ENCODE measurements around the gene MC4R. TPM values are rescaled to one million over a fixed set of nuclear protein-coding genes. Genes with fewer than 3 reads are reported as not detected.

Gene MC4R
- total RNA-seq, 2 donors from 2014 or later, result not detected

GRCh38 chr18:60358516-60358915 is 14.1 kb downstream of the MC4R start:
- Histone ChIP-seq H3K9ac (ENCODE audit: extremely low read depth, low read length, poor library complexity, severe bottlenecking) (no peak overlapping the region), H3K4me3 (ENCODE audit: low read length) (no peak overlapping the region), H3K27me3 (ENCODE audit: control insufficient read depth, insufficient read depth, low read length, poor library complexity, severe bottlenecking) (no peaks in the 10 kb centered on the region), H3K9me3 (ENCODE audit: control insufficient read depth, low read length) (no peaks in the 10 kb centered on the region), H3K27ac (ENCODE audit: low read depth, low read length) (no peak overlapping the region), H3K4me1 (ENCODE audit: control insufficient read depth, insufficient read depth, low read length) (no peaks in the 10 kb centered on the region), H3K36me3 (ENCODE audit: control insufficient read depth, insufficient read depth, low read length) (no peaks in the 10 kb centered on the region)
- H3K27me3 Mint-ChIP-seq (ENCODE audit: insufficient read depth), result no peaks in the 10 kb centered on the region
- DNase-seq, result no peak
- no peaks in the 10 kb centered on the region for H3K4me1 Mint-ChIP-seq
- no peaks in the 10 kb centered on the region for H3K9me3 Mint-ChIP-seq
- H3K27ac Mint-ChIP-seq, result no peak overlapping the region
- no peak overlapping the region for H3K4me3 Mint-ChIP-seq
- no peaks in the 10 kb centered on the region for H3K36me3 Mint-ChIP-seq (ENCODE audit: low read depth)
- no peak for TF ChIP-seq CTCF (conservative IDR thresholded peaks at IDR 0.05)
- no CpG with 5 or more reads among the region's 1 CpG for WGBS, 2 experiments (ENCODE audit: insufficient coverage in 1 of 2, insufficient read length in 1 of 2)

GRCh38 chr18:60350941-60351340 is 21.6 kb downstream of the MC4R start:
- Histone ChIP-seq H3K9me3 (ENCODE audit: control insufficient read depth, low read length) (no peaks in the 10 kb centered on the region), H3K9ac (ENCODE audit: extremely low read depth, low read length, poor library complexity, severe bottlenecking) (no peak overlapping the region), H3K4me3 (ENCODE audit: low read length) (no peak overlapping the region), H3K27me3 (ENCODE audit: control insufficient read depth, insufficient read depth, low read length, poor library complexity, severe bottlenecking) (no peaks in the 10 kb centered on the region), H3K27ac (ENCODE audit: low read depth, low read length) (no peak overlapping the region), H3K4me1 (ENCODE audit: control insufficient read depth, insufficient read depth, low read length) (no peaks in the 10 kb centered on the region), H3K36me3 (ENCODE audit: control insufficient read depth, insufficient read depth, low read length) (no peaks in the 10 kb centered on the region)
- no peaks in the 10 kb centered on the region for H3K9me3 Mint-ChIP-seq
- WGBS, 2 experiments (ENCODE audit: insufficient coverage in 1 of 2, insufficient read length in 1 of 2), result 92% methylated on average over 3 of the region's 3 CpGs; no CpG with 5 or more reads in 1 of the 2 experiments
- DNase-seq, result no peak
- no peaks in the 10 kb centered on the region for H3K27me3 Mint-ChIP-seq (ENCODE audit: insufficient read depth)
- no peak for TF ChIP-seq CTCF (conservative IDR thresholded peaks at IDR 0.05)
- no peaks in the 10 kb centered on the region for H3K4me1 Mint-ChIP-seq
- no peak overlapping the region for H3K27ac Mint-ChIP-seq
- no peaks in the 10 kb centered on the region for H3K36me3 Mint-ChIP-seq (ENCODE audit: low read depth)
- no peak overlapping the region for H3K4me3 Mint-ChIP-seq

GRCh38 chr18:60350150-60350549 is 22.4 kb downstream of the MC4R start:
- Mint-ChIP-seq H3K36me3 (ENCODE audit: low read depth) (no peaks in the 10 kb centered on the region), H3K4me1 (no peaks in the 10 kb centered on the region), H3K27me3 (ENCODE audit: insufficient read depth) (no peaks in the 10 kb centered on the region), H3K27ac (no peak overlapping the region), H3K9me3 (no peaks in the 10 kb centered on the region), H3K4me3 (no peak overlapping the region)
- no peaks in the 10 kb centered on the region for H3K27me3 ChIP-seq (ENCODE audit: control insufficient read depth, insufficient read depth, low read length, poor library complexity, severe bottlenecking)
- no peak for DNase-seq
- no peak overlapping the region for H3K9ac ChIP-seq (ENCODE audit: extremely low read depth, low read length, poor library complexity, severe bottlenecking)
- no peaks in the 10 kb centered on the region for H3K9me3 ChIP-seq (ENCODE audit: control insufficient read depth, low read length)
- no peak for TF ChIP-seq CTCF (conservative IDR thresholded peaks at IDR 0.05)
- 88 to 100% methylated on average over 1 of the region's 1 CpG for WGBS, 2 experiments (ENCODE audit: insufficient coverage in 1 of 2, insufficient read length in 1 of 2)
- no peak overlapping the region for H3K27ac ChIP-seq (ENCODE audit: low read depth, low read length)
- no peaks in the 10 kb centered on the region for H3K36me3 ChIP-seq (ENCODE audit: control insufficient read depth, insufficient read depth, low read length)
- H3K4me1 ChIP-seq (ENCODE audit: control insufficient read depth, insufficient read depth, low read length), result no peaks in the 10 kb centered on the region
- H3K4me3 ChIP-seq (ENCODE audit: low read length), result no peak overlapping the region
